H1 (cell line): ENCODE measurements around the gene SH3RF3. TPM values are rescaled to one million over a fixed set of nuclear protein-coding genes. Genes with fewer than 3 reads are reported as not detected.

ENCODE experiments used
- ASH2L ChIP-seq: fragments of 200-600, 300-600 bp; sonication (generic); IDR thresholded peaks from one replicate; pipeline ENCODE4 v1.7.1; 2017; ENCODE audit warnings: low read length
- GABPA ChIP-seq: IDR thresholded peaks from 2 replicates; pipeline ENCODE4 v1.6.1; 2011; ENCODE audit warnings: mild to moderate bottlenecking, low read length, moderate library complexity, borderline replicate concordance; ENCODE audit not compliant: insufficient read depth
- HDAC2 ChIP-seq, 2 experiments: fragments of 300-600 bp in 1 of 2; sonication (generic) in 1 of 2; IDR thresholded peaks; 2 replicates each; pipeline ENCODE4 v1.6.1; 2011 to 2012; ENCODE audit warnings: low read depth in 2 of 2, low read length in 2 of 2, mild to moderate bottlenecking in 2 of 2, moderate library complexity in 2 of 2, borderline replicate concordance in 1 of 2, inconsistent platforms in 1 of 2
- HDAC6 ChIP-seq: IDR thresholded peaks from one replicate; pipeline ENCODE4 v1.7.1; 2012; ENCODE audit warnings: low read depth, mild to moderate bottlenecking, inconsistent platforms, low read length, moderate library complexity
- TEAD4 ChIP-seq: IDR thresholded peaks from 2 replicates; pipeline ENCODE4 v1.6.1; 2012; ENCODE audit warnings: low read depth, low read length, inconsistent platforms, mixed read lengths
- polyA plus RNA-seq, 7 experiments: library from polyadenylated mRNA; depleted of rRNA in 3 of 7; stranded (reverse) in 5 of 7; unstranded in 2 of 7; fragments of >200 nt in 5 of 7; fragments of 200-250 nt in 2 of 7; gene quantifications; 1 replicate in 5 of 7; 2 replicates in 1 of 7; 4 replicates in 1 of 7; pipeline versions ENCODE4 v1.2.1 to v1.2.3, GENCODE V29; 2011 to 2013; ENCODE audit warnings: missing spikeins in 2 of 7, mixed read lengths in 2 of 7
- total RNA-seq: library from RNA; stranded (reverse); fragmentation: NEBNext Ultra II Directional; extraction: Animal tissue kit (Norgen Biotek cat#: 25700); gene quantifications from 2 replicates; pipeline ENCODE4 v1.2.1, GENCODE V29; 2021
- TF ChIP-seq, protein P1 (sequence below): IDR thresholded peaks from 2 replicates; pipeline ENCODE4 v1.6.1; 2012; ENCODE audit warnings: inconsistent platforms

The SH3RF3 gene
- total and polyA plus RNA-seq, 2 of the 8 experiments (the other 6 are each of a cell fraction or from before 2014, with no cell fraction given), result 0.11 to 0.65 TPM

- TF ChIP-seq, protein P1, sequence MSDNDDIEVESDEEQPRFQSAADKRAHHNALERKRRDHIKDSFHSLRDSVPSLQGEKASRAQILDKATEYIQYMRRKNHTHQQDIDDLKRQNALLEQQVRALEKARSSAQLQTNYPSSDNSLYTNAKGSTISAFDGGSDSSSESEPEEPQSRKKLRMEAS, result no peak
- TF ChIP-seq ASH2L (no peak), GABPA (no peak), HDAC6 (no peak), HDAC2 (IDR thresholded peaks at IDR 0.05; ENCODE audit: borderline replicate concordance in 1 of 2, low read depth in 2 of 2, low read length in 2 of 2) (no peak), TEAD4 (no peak)
Measured at GRCh38 chr2:109087055-109087663, 41.8 kb upstream of the SH3RF3 start (continued).
